Panc1 (cell line): ENCODE measurements around the gene CHL1. TPM values are rescaled to one million over a fixed set of nuclear protein-coding genes. Genes with fewer than 3 reads are reported as not detected.

ENCODE experiments used
- ATAC-seq: fragments of 200-7000 bp; cut with Tn5 transposase; 2 replicates; pipeline ENCODE4 v1.9.1; 2020; ENCODE audit warnings: mild to moderate bottlenecking, moderate library complexity
- BruUV-seq: library from RNA; stranded (reverse); fragments of 400-500 nt; replicated peaks from 2 replicates; lab custom pipeline; 2021; lab: Mats Ljungman, UMichigan
- CTCF ChIA-PET: fragments of 300-600 bp; sonication (Branson Sonifier 250); formaldehyde crosslinking; loops from one replicate; lab custom pipeline; 2022; ENCODE audit warnings: antibody characterized with exemption; lab: Charles Lee
- POLR2A ChIA-PET: fragments of 300-600 bp; sonication (Branson Sonifier 250); formaldehyde crosslinking; loops from one replicate; lab custom pipeline; 2022; ENCODE audit warnings: antibody characterized with exemption; lab: Charles Lee
- DNase-seq: peaks from one replicate; pipeline ENCODE4 v3.0.0-alpha.2; 2010; ENCODE audit warnings: low read depth, low spot score
- H3K27ac ChIP-seq: 2 replicates; pipeline ENCODE4 v1.5.1; 2011; ENCODE audit warnings: mild to moderate bottlenecking, low read length, inconsistent platforms
- H3K27me3 ChIP-seq: fragments of 200-500 bp; sonication (Bioruptor generic); 2 replicates; pipeline ENCODE4 v1.6.0; 2014; ENCODE audit warnings: low read length, inconsistent platforms; ENCODE audit not compliant: control insufficient read depth, insufficient read depth
- H3K36me3 ChIP-seq: fragments of 200-500 bp; sonication (Bioruptor generic); 2 replicates; pipeline ENCODE4 v1.5.1; 2014; ENCODE audit warnings: inconsistent platforms, mild to moderate bottlenecking, low read length, moderate library complexity; ENCODE audit not compliant: control insufficient read depth, insufficient read depth
- H3K4me1 ChIP-seq: 2 replicates; pipeline ENCODE4 v1.5.1; 2011; ENCODE audit warnings: inconsistent platforms, mild to moderate bottlenecking, low read length, moderate library complexity; ENCODE audit not compliant: control insufficient read depth, insufficient read depth
- H3K4me3 ChIP-seq, 2 experiments: 2 replicates each; pipeline ENCODE4 v1.5.1; 2011 to 2012; ENCODE audit warnings: low read depth in 2 of 2, low read length in 2 of 2, mild to moderate bottlenecking in 2 of 2, inconsistent platforms in 1 of 2, moderate library complexity in 1 of 2
- H3K9me3 ChIP-seq: fragments of 200-500 bp; sonication (Bioruptor generic); 2 replicates; pipeline ENCODE4 v1.5.1; 2014; ENCODE audit warnings: low read depth, mild to moderate bottlenecking, inconsistent platforms, low read length, moderate library complexity; ENCODE audit not compliant: control insufficient read depth, insufficient read depth
- CTCF ChIP-seq: fragments of 450-650 bp; IDR thresholded peaks from 2 replicates; pipeline ENCODE4 v1.5.1; 2017; ENCODE audit warnings: mild to moderate bottlenecking
- POLR2AphosphoS5 ChIP-seq: IDR thresholded peaks from 2 replicates; pipeline ENCODE4 v1.6.1; 2012; ENCODE audit warnings: mild to moderate bottlenecking, low read depth, low read length, moderate library complexity
- REST ChIP-seq, 2 experiments: IDR thresholded peaks; 2 replicates each; pipeline ENCODE4 v1.6.1; 2011 to 2012; ENCODE audit warnings: low read depth in 2 of 2, control low read depth in 1 of 2, low read length in 1 of 2, mild to moderate bottlenecking in 1 of 2, moderate library complexity in 1 of 2; ENCODE audit not compliant: insufficient read depth in 1 of 2
- SIN3A ChIP-seq: IDR thresholded peaks from 2 replicates; pipeline ENCODE4 v1.6.1; 2012; ENCODE audit warnings: low read depth, mild to moderate bottlenecking, low read length, moderate library complexity, borderline replicate concordance; ENCODE audit not compliant: insufficient read depth
- TCF7L2 ChIP-seq: IDR thresholded peaks from 2 replicates; pipeline ENCODE4 v1.6.1; 2011; ENCODE audit warnings: mild to moderate bottlenecking, low read depth, low read length, inconsistent platforms
- in situ Hi-C: cut with HindIII; loops from 2 replicates; pipeline ENCODE4 v1.10.0; 2016; ENCODE audit warnings: low sequenced_read_pairs, low pct_unique_long_range_greater_than_20kb
- intact Hi-C: fragments of 100-400 bp; cut with micrococcal nuclease; formaldehyde crosslinking; loops from one replicate; pipeline ENCODE4 v1.10.0; 2022; ENCODE audit not compliant: unreplicated experiment
- total RNA-seq: library from RNA; stranded (reverse); gene quantifications from one replicate; pipeline ENCODE4 v1.2.1, GENCODE V29; 2021; ENCODE audit not compliant: unreplicated experiment

The CHL1 gene
- total RNA-seq, 1 experiment from 2014 or later = not detected

DNA sequence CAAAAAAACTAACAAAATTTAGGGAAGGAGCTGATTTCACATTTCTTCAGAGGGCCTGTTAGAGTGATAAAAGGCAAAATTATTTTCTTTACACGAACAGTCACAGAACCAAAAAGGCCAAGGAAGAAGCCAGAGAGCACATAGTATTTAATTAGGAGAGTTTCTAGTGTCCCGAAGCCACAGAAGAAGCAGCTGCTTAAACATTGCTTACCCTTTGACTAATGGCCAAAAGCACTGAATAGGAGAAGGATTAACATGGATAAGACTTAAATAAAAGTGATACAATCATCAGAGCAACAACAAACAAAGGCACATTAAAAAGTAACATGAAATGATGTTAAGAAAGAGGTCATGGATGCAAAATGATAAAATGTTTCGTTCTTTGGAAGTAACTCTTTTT, 98.6 kb downstream of the CHL1 start:
- in situ Hi-C loops = no loop called here
- no peak overlapping the region for H3K27ac ChIP-seq
- intact Hi-C loops = no loop called here
- no peaks in the 10 kb centered on the region for H3K36me3 ChIP-seq
- no TSS peak for BruUV-seq
- ATAC-seq (no peak), DNase-seq (no peak)
- no peak for TF ChIP-seq REST (IDR thresholded peaks at IDR 0.05; ENCODE audit: insufficient read depth in 1 of 2, low read depth in 2 of 2, low read length in 1 of 2)
- TF ChIP-seq SIN3A = no peak
- no peak for TF ChIP-seq TCF7L2
- no peak for TF ChIP-seq CTCF
- TF ChIP-seq POLR2AphosphoS5 = no peak
- ChIA-PET POLR2A (no interaction called here), CTCF (no interaction called here)
- no peaks in the 10 kb centered on the region for H3K27me3 ChIP-seq
- no peak overlapping the region for H3K4me3 ChIP-seq
- H3K9me3 ChIP-seq = no peaks in the 10 kb centered on the region
- H3K4me1 ChIP-seq = no peaks in the 10 kb centered on the region

- Histone ChIP-seq H3K36me3 (no peaks in the 10 kb centered on the region), H3K27ac (no peak overlapping the region), H3K4me1 (no peaks in the 10 kb centered on the region), H3K4me3 (no peak overlapping the region), H3K9me3 (no peaks in the 10 kb centered on the region), H3K27me3 (no peaks in the 10 kb centered on the region)
- intact Hi-C loops (no loop called here), in situ Hi-C loops (no loop called here)
- CTCF ChIA-PET = no interaction called here
- POLR2A ChIA-PET = no interaction called here
- ATAC-seq = no peak
- TF ChIP-seq POLR2AphosphoS5 = no peak
- no peak for TF ChIP-seq SIN3A
- no peak for TF ChIP-seq REST (IDR thresholded peaks at IDR 0.05; ENCODE audit: insufficient read depth in 1 of 2, low read depth in 2 of 2, low read length in 1 of 2)
- no peak for TF ChIP-seq TCF7L2
- no peak for TF ChIP-seq CTCF
- no peak for DNase-seq
- no TSS peak for BruUV-seq
These were observed 101.0 kb downstream of the CHL1 start for GRCh38 chr3:297585-297984.
